Activated B cell treated with CpG ODN at 0.5 μM for 24 hours (primary cell): Measurements from ENCODE around the gene ANO6. TPM values are rescaled to one million over a fixed set of nuclear protein-coding genes. Genes with fewer than 3 reads are reported as not detected.

Source experiments
- ATAC-seq: fragments of 200-7000 bp; cut with Tn5 transposase; one replicate; pipeline ENCODE4 v1.10.0; 2021; ENCODE audit warnings: low read depth, mild to moderate bottlenecking, moderate library complexity
- CTCF ChIA-PET: fragments of 350-600 bp; sonication (Branson Sonifier 250); formaldehyde crosslinking; loops from one replicate; lab custom pipeline; 2021; ENCODE audit warnings: antibody characterized with exemption; lab: Charles Lee
- POLR2A ChIA-PET: fragments of 350-600 bp; sonication (Branson Sonifier 250); formaldehyde crosslinking; loops from one replicate; lab custom pipeline; 2021; ENCODE audit warnings: antibody characterized with exemption; lab: Charles Lee
- DNase-seq: peaks from one replicate; pipeline ENCODE4 v3.0.0; 2022
- H3K27ac Mint-ChIP-seq: one replicate; pipeline ENCODE4 v1.8.0; 2020; ENCODE audit warnings: mixed read lengths
- H3K27me3 Mint-ChIP-seq: one replicate; pipeline ENCODE4 v1.8.0; 2021; ENCODE audit warnings: mixed read lengths
- H3K36me3 Mint-ChIP-seq: one replicate; pipeline ENCODE4 v1.8.0; 2021; ENCODE audit warnings: low read depth, mixed read lengths
- H3K4me1 Mint-ChIP-seq: one replicate; pipeline ENCODE4 v1.8.0; 2021; ENCODE audit warnings: mixed read lengths
- H3K4me3 Mint-ChIP-seq: one replicate; pipeline ENCODE4 v1.8.0; 2020; ENCODE audit warnings: mild to moderate bottlenecking, mixed read lengths
- H3K9me3 Mint-ChIP-seq: one replicate; pipeline ENCODE4 v1.8.0; 2020; ENCODE audit warnings: mixed read lengths
- CTCF ChIP-seq: fragments of 200-600 bp; IDR thresholded peaks from one replicate; pipeline ENCODE4 v1.8.0; 2022; ENCODE audit warnings: antibody characterized with exemption, mild to moderate bottlenecking
- intact Hi-C: fragments of 100-400 bp; cut with micrococcal nuclease; formaldehyde crosslinking; loops from one replicate; pipeline ENCODE4 v1.15.1; 2024
- total RNA-seq: library from RNA; stranded (reverse); gene quantifications from 2 replicates; pipeline ENCODE4 v1.2.3, GENCODE V29; 2022

ANO6 gene
- total RNA-seq, 1 donor from 2014 or later: 16.3 TPM

GRCh38 chr12:45204757-45205156 lies 11.1 kb upstream of the ANO6 start:
- Mint-ChIP-seq H3K4me1 (peaks cover 14% of the 10 kb centered on the region), H3K9me3 (no peaks in the 10 kb centered on the region), H3K27ac (no peak overlapping the region), H3K36me3 (peaks cover 3% of the 10 kb centered on the region), H3K4me3 (no peak overlapping the region), H3K27me3 (no peaks in the 10 kb centered on the region)
- no peak for ATAC-seq
- DNase-seq: no peak
- TF ChIP-seq CTCF: no peak
- POLR2A ChIA-PET: interaction anchor here (0.6 kb wide), 1 partner anchor 13 kb away, joined by 4 read pairs; no protein-coding TSS in a partner anchor
- CTCF ChIA-PET: no interaction called here
- intact Hi-C loops: no loop called here

- POLR2A ChIA-PET: interaction anchor here (0.6 kb wide), 1 partner anchor 14 kb away, joined by 4 read pairs; no protein-coding TSS in a partner anchor
- ATAC-seq: no peak
These were observed 10.6 kb upstream of the ANO6 start for GRCh38 chr12:45205165-45205825.

GRCh38 chr12:45208604-45209487 lies 7.0 kb upstream of the ANO6 start:
- Mint-ChIP-seq H3K9me3 (no peaks in the 10 kb centered on the region), H3K36me3 (no peaks in the 10 kb centered on the region), H3K4me3 (no peak overlapping the region), H3K27me3 (no peaks in the 10 kb centered on the region), H3K27ac (no peak overlapping the region), H3K4me1 (peaks cover 17% of the 10 kb centered on the region)
- CTCF ChIA-PET: no interaction called here
- ATAC-seq: no peak
- intact Hi-C loops: no loop called here
- DNase-seq: no peak
- POLR2A ChIA-PET: no interaction called here
- TF ChIP-seq CTCF: no peak

More at GRCh38 chr12:45205165-45205825, 10.6 kb upstream of the ANO6 start:
- Mint-ChIP-seq H3K4me1 (peaks cover 12% of the 10 kb centered on the region), H3K27ac (no peak overlapping the region), H3K4me3 (no peak overlapping the region), H3K36me3 (peaks cover 3% of the 10 kb centered on the region), H3K27me3 (no peaks in the 10 kb centered on the region), H3K9me3 (no peaks in the 10 kb centered on the region)
- CTCF ChIA-PET: no interaction called here
- DNase-seq: no peak
- intact Hi-C loops: no loop called here
- TF ChIP-seq CTCF: no peak

GRCh38 chr12:45209784-45210183 lies 6.1 kb upstream of the ANO6 start:
- TF ChIP-seq CTCF: no peak
- DNase-seq (no peak), ATAC-seq (no peak)
- intact Hi-C loops: loop anchor here (10.0 kb wide), 1 partner anchor 365 kb away; no protein-coding TSS in a partner anchor
- Mint-ChIP-seq H3K4me3 (no peak overlapping the region), H3K4me1 (peaks cover 26% of the 10 kb centered on the region), H3K9me3 (no peaks in the 10 kb centered on the region), H3K27me3 (no peaks in the 10 kb centered on the region), H3K27ac (no peak overlapping the region), H3K36me3 (no peaks in the 10 kb centered on the region)
- ChIA-PET CTCF (no interaction called here), POLR2A (no interaction called here)

DNA sequence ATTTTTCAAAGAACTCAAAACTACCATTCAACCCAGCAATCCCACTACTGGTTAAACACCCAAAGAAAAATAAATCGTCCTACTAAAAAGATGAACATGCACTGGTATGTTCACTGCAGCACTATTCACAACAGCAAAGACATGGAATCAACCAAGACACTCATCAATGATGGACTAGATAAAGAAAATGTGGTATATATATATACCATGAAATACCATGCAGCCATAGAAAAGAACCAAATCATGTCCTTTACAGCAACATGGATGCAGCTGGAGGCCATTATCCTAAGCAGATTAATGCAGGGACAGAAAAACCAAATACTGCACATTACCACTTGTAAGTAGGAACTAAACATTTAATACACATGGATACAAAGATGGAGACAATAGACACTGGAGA lies 3.8 kb upstream of the ANO6 start:
- Mint-ChIP-seq H3K27ac (no peak overlapping the region), H3K36me3 (peaks cover 9% of the 10 kb centered on the region)

More for the DNA sequence above, 3.8 kb upstream of the ANO6 start:
- no peak overlapping the region for H3K4me3 Mint-ChIP-seq
- TF ChIP-seq CTCF: no peak
- no peak for DNase-seq
- ATAC-seq: no peak
- CTCF ChIA-PET: no interaction called here
- H3K27me3 Mint-ChIP-seq: no peaks in the 10 kb centered on the region
- POLR2A ChIA-PET: no interaction called here
- intact Hi-C loops: loop anchor here (10.0 kb wide), 1 partner anchor 363 kb away; no protein-coding TSS in a partner anchor
- H3K4me1 Mint-ChIP-seq: peaks cover 40% of the 10 kb centered on the region
- no peaks in the 10 kb centered on the region for H3K9me3 Mint-ChIP-seq
